ENCODE measurements around the gene DGKI. TPM values are rescaled to one million over a fixed set of nuclear protein-coding genes. Genes with fewer than 3 reads are reported as not detected.

The DGKI gene
- polyA plus RNA-seq, 2 donors: 0.09 to 0.12 TPM

GRCh38 chr7:137545059-137545716 is 301.6 kb downstream of the DGKI start:
- Histone ChIP-seq H3K27ac (ENCODE audit: low read depth in 2 of 2, low read length in 1 of 2) (no peak overlapping the region), H3K27me3 (ENCODE audit: control insufficient read depth in 1 of 2, insufficient read depth in 2 of 2, low read length in 2 of 2) (no peaks in the 10 kb centered on the region), H3K4me3 (ENCODE audit: low read depth in 1 of 2, low read length in 2 of 2) (no peak overlapping the region), H3K9me3 (ENCODE audit: control insufficient read depth in 2 of 2, insufficient read depth in 1 of 2, low read depth in 1 of 2, low read length in 1 of 2) (no peaks in the 10 kb centered on the region), H3K36me3 (ENCODE audit: control insufficient read depth in 2 of 2, insufficient read depth in 2 of 2, low read length in 1 of 2) (no peaks in the 10 kb centered on the region), H3K4me1 (ENCODE audit: control insufficient read depth in 2 of 2, insufficient read depth in 2 of 2, low read length in 1 of 2) (no peaks in the 10 kb centered on the region)
- WGBS, 2 donors: 33 to 44% methylated on average over 4 of the region's 4 CpGs

- Histone ChIP-seq H3K9me3 (ENCODE audit: control insufficient read depth in 2 of 2, insufficient read depth in 1 of 2, low read depth in 1 of 2, low read length in 1 of 2) (no peaks in the 10 kb centered on the region), H3K4me1 (ENCODE audit: control insufficient read depth in 2 of 2, insufficient read depth in 2 of 2, low read length in 1 of 2) (no peaks in the 10 kb centered on the region), H3K27ac (ENCODE audit: low read depth in 2 of 2, low read length in 1 of 2) (no peak overlapping the region), H3K27me3 (ENCODE audit: control insufficient read depth in 1 of 2, insufficient read depth in 2 of 2, low read length in 2 of 2) (no peaks in the 10 kb centered on the region), H3K36me3 (ENCODE audit: control insufficient read depth in 2 of 2, insufficient read depth in 2 of 2, low read length in 1 of 2) (no peaks in the 10 kb centered on the region), H3K4me3 (ENCODE audit: low read depth in 1 of 2, low read length in 2 of 2) (no peak overlapping the region)
- WGBS, 2 donors: 50 to 69% methylated on average over 1 of the region's 1 CpG
Observed at GRCh38 chr7:137544453-137545058, 302.2 kb downstream of the DGKI start.

GRCh38 chr7:137539111-137539715 is 307.6 kb downstream of the DGKI start:
- H3K9me3 ChIP-seq (ENCODE audit: control insufficient read depth in 2 of 2, insufficient read depth in 1 of 2, low read depth in 1 of 2, low read length in 1 of 2): no peaks in the 10 kb centered on the region
- no peaks in the 10 kb centered on the region for H3K4me1 ChIP-seq (ENCODE audit: control insufficient read depth in 2 of 2, insufficient read depth in 2 of 2, low read length in 1 of 2)
- no peak overlapping the region for H3K27ac ChIP-seq (ENCODE audit: low read depth in 2 of 2, low read length in 1 of 2)
- H3K4me3 ChIP-seq (ENCODE audit: low read depth in 1 of 2, low read length in 2 of 2): no peak overlapping the region
- 63 to 78% methylated on average over 3 of the region's 3 CpGs for WGBS, 2 donors
- no peaks in the 10 kb centered on the region for H3K27me3 ChIP-seq (ENCODE audit: control insufficient read depth in 1 of 2, insufficient read depth in 2 of 2, low read length in 2 of 2)
- no peaks in the 10 kb centered on the region for H3K36me3 ChIP-seq (ENCODE audit: control insufficient read depth in 2 of 2, insufficient read depth in 2 of 2, low read length in 1 of 2)

- WGBS, 2 donors: 73 to 81% methylated on average over 4 of the region's 4 CpGs
- H3K27me3 ChIP-seq (ENCODE audit: control insufficient read depth in 1 of 2, insufficient read depth in 2 of 2, low read length in 2 of 2): no peaks in the 10 kb centered on the region
- H3K4me3 ChIP-seq (ENCODE audit: low read depth in 1 of 2, low read length in 2 of 2): no peak overlapping the region
- H3K9me3 ChIP-seq (ENCODE audit: control insufficient read depth in 2 of 2, insufficient read depth in 1 of 2, low read depth in 1 of 2, low read length in 1 of 2): no peaks in the 10 kb centered on the region
- no peaks in the 10 kb centered on the region for H3K4me1 ChIP-seq (ENCODE audit: control insufficient read depth in 2 of 2, insufficient read depth in 2 of 2, low read length in 1 of 2)
- H3K27ac ChIP-seq (ENCODE audit: low read depth in 2 of 2, low read length in 1 of 2): no peak overlapping the region
- no peaks in the 10 kb centered on the region for H3K36me3 ChIP-seq (ENCODE audit: control insufficient read depth in 2 of 2, insufficient read depth in 2 of 2, low read length in 1 of 2)
Observed at GRCh38 chr7:137538361-137538762, 308.4 kb downstream of the DGKI start.

- no peaks in the 10 kb centered on the region for H3K4me1 ChIP-seq (ENCODE audit: control insufficient read depth in 2 of 2, insufficient read depth in 2 of 2, low read length in 1 of 2)
- H3K36me3 ChIP-seq (ENCODE audit: control insufficient read depth in 2 of 2, insufficient read depth in 2 of 2, low read length in 1 of 2): no peaks in the 10 kb centered on the region
- H3K4me3 ChIP-seq (ENCODE audit: low read depth in 1 of 2, low read length in 2 of 2): no peak overlapping the region
- H3K27me3 ChIP-seq (ENCODE audit: control insufficient read depth in 1 of 2, insufficient read depth in 2 of 2, low read length in 2 of 2): no peaks in the 10 kb centered on the region
- H3K9me3 ChIP-seq (ENCODE audit: control insufficient read depth in 2 of 2, insufficient read depth in 1 of 2, low read depth in 1 of 2, low read length in 1 of 2): no peaks in the 10 kb centered on the region
- 67 to 68% methylated on average over 6 of the region's 6 CpGs for WGBS, 2 donors
- H3K27ac ChIP-seq (ENCODE audit: low read depth in 2 of 2, low read length in 1 of 2): no peak overlapping the region
Observed at GRCh38 chr7:137535579-137535978, 311.2 kb downstream of the DGKI start.

GRCh38 chr7:137531671-137532070 is 315.1 kb downstream of the DGKI start:
- Histone ChIP-seq H3K4me3 (ENCODE audit: low read depth in 1 of 2, low read length in 2 of 2) (no peak overlapping the region), H3K9me3 (ENCODE audit: control insufficient read depth in 2 of 2, insufficient read depth in 1 of 2, low read depth in 1 of 2, low read length in 1 of 2) (no peaks in the 10 kb centered on the region), H3K4me1 (ENCODE audit: control insufficient read depth in 2 of 2, insufficient read depth in 2 of 2, low read length in 1 of 2) (no peaks in the 10 kb centered on the region), H3K27me3 (ENCODE audit: control insufficient read depth in 1 of 2, insufficient read depth in 2 of 2, low read length in 2 of 2) (no peaks in the 10 kb centered on the region), H3K27ac (ENCODE audit: low read depth in 2 of 2, low read length in 1 of 2) (no peak overlapping the region), H3K36me3 (ENCODE audit: control insufficient read depth in 2 of 2, insufficient read depth in 2 of 2, low read length in 1 of 2) (no peaks in the 10 kb centered on the region)
- WGBS, 2 donors: 89% methylated on average over 4 of the region's 4 CpGs

GRCh38 chr7:137527634-137528033 is 319.1 kb downstream of the DGKI start:
- Histone ChIP-seq H3K4me1 (ENCODE audit: control insufficient read depth in 2 of 2, insufficient read depth in 2 of 2, low read length in 1 of 2) (no peaks in the 10 kb centered on the region), H3K9me3 (ENCODE audit: control insufficient read depth in 2 of 2, insufficient read depth in 1 of 2, low read depth in 1 of 2, low read length in 1 of 2) (no peaks in the 10 kb centered on the region), H3K27me3 (ENCODE audit: control insufficient read depth in 1 of 2, insufficient read depth in 2 of 2, low read length in 2 of 2) (no peaks in the 10 kb centered on the region), H3K27ac (ENCODE audit: low read depth in 2 of 2, low read length in 1 of 2) (no peak overlapping the region), H3K36me3 (ENCODE audit: control insufficient read depth in 2 of 2, insufficient read depth in 2 of 2, low read length in 1 of 2) (no peaks in the 10 kb centered on the region), H3K4me3 (ENCODE audit: low read depth in 1 of 2, low read length in 2 of 2) (no peak overlapping the region)
- WGBS, 2 donors: 62 to 67% methylated on average over 2 of the region's 2 CpGs

GRCh38 chr7:137523171-137523570 is 323.6 kb downstream of the DGKI start:
- Histone ChIP-seq H3K4me1 (ENCODE audit: control insufficient read depth in 2 of 2, insufficient read depth in 2 of 2, low read length in 1 of 2) (no peaks in the 10 kb centered on the region), H3K4me3 (ENCODE audit: low read depth in 1 of 2, low read length in 2 of 2) (no peak overlapping the region), H3K27me3 (ENCODE audit: control insufficient read depth in 1 of 2, insufficient read depth in 2 of 2, low read length in 2 of 2) (no peaks in the 10 kb centered on the region), H3K27ac (ENCODE audit: low read depth in 2 of 2, low read length in 1 of 2) (no peak overlapping the region), H3K9me3 (ENCODE audit: control insufficient read depth in 2 of 2, insufficient read depth in 1 of 2, low read depth in 1 of 2, low read length in 1 of 2) (no peaks in the 10 kb centered on the region), H3K36me3 (ENCODE audit: control insufficient read depth in 2 of 2, insufficient read depth in 2 of 2, low read length in 1 of 2) (no peaks in the 10 kb centered on the region)

GRCh38 chr7:137521451-137521850 is 325.3 kb downstream of the DGKI start:
- no peaks in the 10 kb centered on the region for H3K36me3 ChIP-seq (ENCODE audit: control insufficient read depth in 2 of 2, insufficient read depth in 2 of 2, low read length in 1 of 2)
- H3K27ac ChIP-seq (ENCODE audit: low read depth in 2 of 2, low read length in 1 of 2): no peak overlapping the region
- H3K4me1 ChIP-seq (ENCODE audit: control insufficient read depth in 2 of 2, insufficient read depth in 2 of 2, low read length in 1 of 2): no peaks in the 10 kb centered on the region
- H3K9me3 ChIP-seq (ENCODE audit: control insufficient read depth in 2 of 2, insufficient read depth in 1 of 2, low read depth in 1 of 2, low read length in 1 of 2): no peaks in the 10 kb centered on the region
- H3K27me3 ChIP-seq (ENCODE audit: control insufficient read depth in 1 of 2, insufficient read depth in 2 of 2, low read length in 2 of 2): no peaks in the 10 kb centered on the region
- 84 to 86% methylated on average over 5 of the region's 5 CpGs for WGBS, 2 donors
- H3K4me3 ChIP-seq (ENCODE audit: low read depth in 1 of 2, low read length in 2 of 2): no peak overlapping the region

- Histone ChIP-seq H3K27me3 (ENCODE audit: control insufficient read depth in 1 of 2, insufficient read depth in 2 of 2, low read length in 2 of 2) (no peaks in the 10 kb centered on the region), H3K4me3 (ENCODE audit: low read depth in 1 of 2, low read length in 2 of 2) (no peak overlapping the region), H3K9me3 (ENCODE audit: control insufficient read depth in 2 of 2, insufficient read depth in 1 of 2, low read depth in 1 of 2, low read length in 1 of 2) (no peaks in the 10 kb centered on the region), H3K27ac (ENCODE audit: low read depth in 2 of 2, low read length in 1 of 2) (no peak overlapping the region), H3K36me3 (ENCODE audit: control insufficient read depth in 2 of 2, insufficient read depth in 2 of 2, low read length in 1 of 2) (no peaks in the 10 kb centered on the region), H3K4me1 (ENCODE audit: control insufficient read depth in 2 of 2, insufficient read depth in 2 of 2, low read length in 1 of 2) (no peaks in the 10 kb centered on the region)
- WGBS, 2 donors: 80 to 91% methylated on average over 1 of the region's 1 CpG
Observed at GRCh38 chr7:137519947-137520346, 326.8 kb downstream of the DGKI start.
